NCI-H69 (cell line): Measurements from ENCODE around the gene FERD3L.

Source experiments
- DNase-seq: peaks from one replicate; lab custom pipeline; 2025; lab: John Stamatoyannopoulos, UW

FERD3L gene

GRCh38 chr7:19099924-19100323 is 45.3 kb downstream of the FERD3L start:
- no peak for DNase-seq

- DNase-seq = no peak
Measured at GRCh38 chr7:19099194-19099593, 46.0 kb downstream of the FERD3L start.

DNA sequence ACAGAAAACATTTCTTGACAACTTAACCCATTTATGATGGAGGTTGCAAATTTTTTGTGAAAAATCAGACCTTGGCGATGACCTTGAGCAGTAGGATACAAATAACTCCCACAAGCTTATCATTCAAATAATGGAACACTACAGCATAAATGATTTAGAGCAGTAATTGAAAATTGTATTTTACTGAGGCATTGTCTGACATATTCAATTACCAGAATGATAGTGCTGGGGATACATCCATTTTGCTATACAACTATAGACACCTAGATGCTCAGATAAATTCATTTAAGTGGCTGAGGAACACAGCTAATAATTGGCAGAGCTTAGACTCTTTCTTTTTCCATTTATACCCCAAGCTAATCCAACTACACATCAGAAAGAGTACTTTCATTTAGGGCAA is 46.7 kb downstream of the FERD3L start:
- no peak for DNase-seq

GRCh38 chr7:19097165-19098055 is 47.8 kb downstream of the FERD3L start:
- DNase-seq = no peak

DNA sequence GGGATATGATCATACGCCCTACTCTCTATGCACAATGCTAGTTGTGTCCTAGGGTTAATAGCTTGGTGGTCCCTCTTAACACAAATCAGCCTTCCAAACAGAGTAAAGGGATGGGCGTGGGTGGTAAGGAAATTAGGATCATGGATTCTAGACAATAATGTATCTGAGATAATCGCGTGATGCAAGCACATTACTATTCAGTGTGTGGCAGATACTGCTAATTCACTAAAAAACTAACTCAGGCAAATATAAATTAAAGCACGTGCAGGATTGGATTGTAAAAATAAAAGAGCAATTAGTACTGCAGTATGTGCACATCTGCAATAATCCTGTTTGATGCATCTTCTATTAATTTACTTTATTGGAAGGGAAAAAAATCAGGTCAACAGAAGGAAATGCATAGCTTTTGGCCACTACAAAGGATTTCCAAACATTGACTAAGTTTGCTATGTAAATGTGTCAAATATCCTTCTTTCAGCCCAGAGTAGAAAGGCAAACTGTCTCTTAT is 49.8 kb downstream of the FERD3L start:
- no peak for DNase-seq
